ENCODE results near the gene SH2B2. TPM values are rescaled to one million over a fixed set of nuclear protein-coding genes. Genes with fewer than 3 reads are reported as not detected.

SH2B2 gene
- total RNA-seq, 1 donor from 2014 or later = 8.2 TPM

DNA sequence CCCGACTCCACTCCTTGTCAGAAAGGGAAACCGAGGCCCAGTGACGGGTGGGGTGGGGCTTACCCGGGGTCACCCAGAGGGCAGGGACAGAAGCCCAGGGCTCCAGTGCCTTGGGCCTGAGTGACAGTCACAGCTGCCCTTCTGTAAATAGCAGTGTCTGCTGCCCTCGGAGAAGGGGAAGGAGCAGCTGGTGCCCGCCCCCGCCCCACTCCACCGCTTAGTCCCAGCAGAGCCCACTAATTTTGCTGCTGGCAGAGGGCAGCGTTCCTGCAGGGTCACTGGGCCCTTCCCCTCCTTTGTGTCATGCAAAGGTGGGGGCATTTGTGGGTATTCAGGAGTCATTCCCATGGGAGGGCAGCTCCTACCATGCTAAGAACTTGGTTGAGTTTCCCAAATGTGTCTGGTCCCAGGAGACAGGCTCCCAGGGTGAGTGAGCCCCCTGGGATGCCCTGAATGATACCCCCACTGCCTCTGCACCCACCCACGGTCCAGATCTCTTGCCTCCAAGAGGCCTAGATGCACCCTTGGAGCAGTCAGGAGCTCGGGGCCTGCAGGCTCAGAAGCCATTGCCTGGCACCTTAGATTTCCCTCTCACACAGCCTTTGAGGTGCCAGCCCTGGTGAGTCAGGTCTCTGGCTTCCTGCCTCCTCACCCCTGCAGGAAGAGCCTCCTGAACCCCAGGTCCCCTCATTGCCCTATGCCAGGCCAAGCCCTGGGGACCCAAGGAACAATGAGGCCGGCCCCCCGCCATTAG is 17.2 kb downstream of the SH2B2 start:
- TF ChIP-seq, protein P1, sequence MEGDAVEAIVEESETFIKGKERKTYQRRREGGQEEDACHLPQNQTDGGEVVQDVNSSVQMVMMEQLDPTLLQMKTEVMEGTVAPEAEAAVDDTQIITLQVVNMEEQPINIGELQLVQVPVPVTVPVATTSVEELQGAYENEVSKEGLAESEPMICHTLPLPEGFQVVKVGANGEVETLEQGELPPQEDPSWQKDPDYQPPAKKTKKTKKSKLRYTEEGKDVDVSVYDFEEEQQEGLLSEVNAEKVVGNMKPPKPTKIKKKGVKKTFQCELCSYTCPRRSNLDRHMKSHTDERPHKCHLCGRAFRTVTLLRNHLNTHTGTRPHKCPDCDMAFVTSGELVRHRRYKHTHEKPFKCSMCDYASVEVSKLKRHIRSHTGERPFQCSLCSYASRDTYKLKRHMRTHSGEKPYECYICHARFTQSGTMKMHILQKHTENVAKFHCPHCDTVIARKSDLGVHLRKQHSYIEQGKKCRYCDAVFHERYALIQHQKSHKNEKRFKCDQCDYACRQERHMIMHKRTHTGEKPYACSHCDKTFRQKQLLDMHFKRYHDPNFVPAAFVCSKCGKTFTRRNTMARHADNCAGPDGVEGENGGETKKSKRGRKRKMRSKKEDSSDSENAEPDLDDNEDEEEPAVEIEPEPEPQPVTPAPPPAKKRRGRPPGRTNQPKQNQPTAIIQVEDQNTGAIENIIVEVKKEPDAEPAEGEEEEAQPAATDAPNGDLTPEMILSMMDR (IDR thresholded peaks at IDR 0.05; ENCODE audit: unreplicated experiment) = no peak
- H3K27ac Mint-ChIP-seq = no peak overlapping the region
- peaks cover 4% of the 10 kb centered on the region for H3K27me3 Mint-ChIP-seq (ENCODE audit: low read depth)
- no peak overlapping the region for H3K4me3 Mint-ChIP-seq
- no peaks in the 10 kb centered on the region for H3K4me1 Mint-ChIP-seq
- no peak for DNase-seq (ENCODE audit: low spot score in 2 of 2, unreplicated experiment in 2 of 2)
- H3K9me3 Mint-ChIP-seq = no peaks in the 10 kb centered on the region
- peaks cover 2% of the 10 kb centered on the region for H3K36me3 Mint-ChIP-seq

DNA sequence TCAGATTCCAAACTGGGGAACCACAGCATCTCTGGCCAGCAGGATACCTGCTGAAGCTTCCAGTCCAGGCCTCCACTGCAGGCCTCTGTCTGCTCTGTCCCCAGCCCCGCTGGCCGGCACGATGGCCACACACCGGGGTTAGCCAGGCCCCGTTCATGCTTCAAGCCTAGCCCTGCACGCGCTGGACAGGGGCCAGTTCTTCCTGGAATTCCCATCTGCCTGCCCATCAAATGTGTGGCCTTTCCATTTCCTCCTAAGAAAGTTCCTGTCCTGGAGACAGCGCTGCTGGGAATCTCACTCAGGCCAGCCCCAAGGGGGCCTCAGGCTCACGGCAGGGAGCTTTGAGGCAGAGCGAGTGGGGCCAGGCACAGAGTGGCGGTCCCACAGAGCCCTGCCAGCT is 18.0 kb downstream of the SH2B2 start:
- TF ChIP-seq, protein P1 (IDR thresholded peaks at IDR 0.05; ENCODE audit: unreplicated experiment) = no peak
- H3K4me3 Mint-ChIP-seq = no peak overlapping the region
- H3K4me1 Mint-ChIP-seq = no peaks in the 10 kb centered on the region
- H3K9me3 Mint-ChIP-seq = no peaks in the 10 kb centered on the region
- H3K27me3 Mint-ChIP-seq (ENCODE audit: low read depth) = peaks cover 3% of the 10 kb centered on the region
- no peak overlapping the region for H3K27ac Mint-ChIP-seq
- DNase-seq (ENCODE audit: low spot score in 2 of 2, unreplicated experiment in 2 of 2) = no peak
- peaks cover 2% of the 10 kb centered on the region for H3K36me3 Mint-ChIP-seq

DNA sequence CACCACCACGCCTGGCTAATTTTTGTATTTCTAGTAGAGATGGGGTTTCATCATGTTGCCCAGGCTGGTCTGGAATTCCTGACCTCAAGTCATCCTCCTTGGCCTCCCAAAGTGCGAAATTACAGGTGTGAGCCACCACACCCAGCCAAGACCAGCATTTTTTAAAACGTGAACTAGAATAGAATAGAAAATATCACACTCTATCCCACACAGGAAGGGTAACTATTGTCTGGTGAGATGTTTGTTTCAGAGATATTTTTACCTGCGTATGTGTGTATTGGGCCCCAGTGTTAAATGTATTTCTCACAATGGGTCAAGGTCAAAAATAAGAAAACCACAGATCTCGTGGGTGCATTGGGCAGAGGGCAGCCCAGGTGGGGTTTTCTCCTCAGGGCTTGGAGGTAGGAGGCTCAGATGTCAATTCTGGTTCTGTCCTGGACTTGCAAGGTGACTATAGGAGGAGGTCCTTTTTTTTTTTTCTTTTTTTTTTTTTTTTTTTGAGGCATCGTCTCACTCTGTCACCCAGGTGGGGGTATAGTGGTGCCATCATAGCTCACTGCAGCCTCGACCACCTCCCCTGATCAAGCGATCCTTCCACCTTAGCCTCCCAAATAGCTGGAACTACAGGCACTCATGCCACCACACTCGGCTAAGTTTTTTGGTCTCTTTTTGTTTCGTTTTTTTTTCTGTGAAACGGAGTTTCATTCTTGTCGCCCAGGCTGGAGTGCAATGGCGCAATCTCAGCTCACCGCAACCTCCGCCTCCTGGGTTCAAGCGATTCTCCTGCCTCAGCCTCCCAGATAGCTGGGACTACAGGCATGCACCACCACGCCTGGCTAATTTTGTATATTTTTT is 19.0 kb downstream of the SH2B2 start:
- Mint-ChIP-seq H3K27ac (no peak overlapping the region), H3K4me3 (no peak overlapping the region), H3K27me3 (ENCODE audit: low read depth) (peaks cover 3% of the 10 kb centered on the region), H3K9me3 (no peaks in the 10 kb centered on the region), H3K36me3 (peaks cover 3% of the 10 kb centered on the region), H3K4me1 (no peaks in the 10 kb centered on the region)
- DNase-seq (ENCODE audit: low spot score in 2 of 2, unreplicated experiment in 2 of 2) = no peak
- TF ChIP-seq, protein P1 (IDR thresholded peaks at IDR 0.05; ENCODE audit: unreplicated experiment) = no peak

DNA sequence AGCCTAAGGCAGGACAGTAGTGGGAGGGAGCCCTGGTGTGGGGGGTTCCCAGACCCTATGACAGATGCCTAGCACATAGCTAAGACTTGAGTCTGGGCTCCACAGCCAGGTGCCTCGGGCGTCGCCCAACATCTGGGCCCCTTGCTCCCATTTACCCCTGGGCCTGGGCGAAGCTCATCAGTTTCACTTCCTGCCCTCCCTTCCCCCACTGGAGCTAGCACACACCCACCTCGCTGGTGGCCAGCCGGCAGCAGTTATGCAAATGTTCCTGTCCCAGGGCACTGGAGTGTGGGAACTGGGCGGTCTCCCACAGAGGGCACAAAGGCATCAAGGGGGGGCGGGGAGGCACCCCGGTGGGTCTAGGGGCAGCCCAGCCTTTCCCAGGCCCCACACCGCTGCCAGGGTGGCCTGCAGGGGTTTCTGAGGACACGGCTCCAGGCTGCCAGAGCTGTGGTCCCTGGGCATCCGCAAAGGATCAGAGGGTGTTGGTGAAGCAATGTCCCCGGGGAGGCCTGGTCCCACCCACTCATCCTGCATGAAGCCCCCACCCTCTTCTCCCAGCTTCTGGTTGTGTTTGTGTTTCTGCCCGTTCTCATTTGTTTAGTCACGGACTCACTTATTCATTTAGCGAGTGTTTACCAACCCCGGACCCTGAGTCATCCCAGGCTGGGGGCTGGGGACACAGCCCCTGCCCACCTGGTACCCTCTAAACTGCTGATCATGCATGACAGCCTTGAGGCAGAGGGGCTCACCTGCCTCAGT is 20.4 kb downstream of the SH2B2 start:
- H3K9me3 Mint-ChIP-seq = no peaks in the 10 kb centered on the region
- no peak for DNase-seq (ENCODE audit: low spot score in 2 of 2, unreplicated experiment in 2 of 2)
- no peaks in the 10 kb centered on the region for H3K27me3 Mint-ChIP-seq (ENCODE audit: low read depth)
- TF ChIP-seq, protein P1 (IDR thresholded peaks at IDR 0.05; ENCODE audit: unreplicated experiment) = no peak
- no peak overlapping the region for H3K4me3 Mint-ChIP-seq
- H3K4me1 Mint-ChIP-seq = no peaks in the 10 kb centered on the region
- H3K27ac Mint-ChIP-seq = no peak overlapping the region
- peaks cover 5% of the 10 kb centered on the region for H3K36me3 Mint-ChIP-seq

DNA sequence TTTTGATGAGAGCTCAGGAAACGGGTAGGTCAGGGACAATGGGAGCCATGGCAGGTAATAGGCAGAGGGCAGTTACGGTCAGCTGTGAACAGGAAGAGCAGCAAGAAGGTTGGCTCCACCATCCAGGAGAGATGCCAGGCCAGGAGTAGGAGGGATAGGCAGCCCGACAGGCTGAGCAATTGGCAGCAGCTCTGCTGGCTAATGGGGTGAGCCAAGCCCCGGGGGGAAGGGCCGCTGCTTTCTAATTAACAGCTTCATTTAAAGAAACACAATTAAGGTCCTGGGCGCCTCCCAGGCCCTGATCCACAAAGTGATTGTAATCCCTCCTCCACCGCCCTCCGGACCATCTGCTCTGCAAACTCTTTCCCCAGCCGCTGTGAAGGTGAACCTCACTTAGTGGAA is 23.7 kb downstream of the SH2B2 start:
- H3K27ac Mint-ChIP-seq = peak overlapping the region; percentile 12
- no peaks in the 10 kb centered on the region for H3K9me3 Mint-ChIP-seq
- no peak for DNase-seq (ENCODE audit: low spot score in 2 of 2, unreplicated experiment in 2 of 2)
- H3K4me3 Mint-ChIP-seq = no peak overlapping the region
- no peaks in the 10 kb centered on the region for H3K27me3 Mint-ChIP-seq (ENCODE audit: low read depth)
- H3K4me1 Mint-ChIP-seq = no peaks in the 10 kb centered on the region
- TF ChIP-seq, protein P1 (IDR thresholded peaks at IDR 0.05; ENCODE audit: unreplicated experiment) = no peak
- peaks cover 5% of the 10 kb centered on the region for H3K36me3 Mint-ChIP-seq

All from mesothelial cell of epicardium (in vitro differentiated cells).